Neural progenitor cell (in vitro differentiated cells): ENCODE data around the gene PRDM16. TPM values are rescaled to one million over a fixed set of nuclear protein-coding genes. Genes with fewer than 3 reads are reported as not detected.

ENCODE experiments used
- DNase-seq: peaks from one replicate; pipeline ENCODE4 v3.0.0-alpha.2; 2016; ENCODE audit warnings: low spot score
- H2AFZ ChIP-seq: fragments of 200-600 bp; sonication (generic); replicated peaks from 2 replicates; pipeline ENCODE4 v1.6.1; 2016; ENCODE audit warnings: antibody characterized with exemption
- H3F3A ChIP-seq: fragments of 200-600 bp; sonication (generic); 2 replicates; pipeline ENCODE4 v1.6.1; 2016; ENCODE audit warnings: antibody characterized with exemption, low read depth
- H3K27ac ChIP-seq: fragments of 200-600 bp; sonication (generic); 2 replicates; pipeline ENCODE4 v1.5.1; 2016; ENCODE audit warnings: mild to moderate bottlenecking
- H3K27me3 ChIP-seq: fragments of 200-600 bp; sonication (generic); 2 replicates; pipeline ENCODE4 v1.6.1; 2016; ENCODE audit warnings: mild to moderate bottlenecking, moderate library complexity
- H3K36me3 ChIP-seq: fragments of 200-600 bp; sonication (generic); 2 replicates; pipeline ENCODE4 v1.5.1; 2016
- H3K4me1 ChIP-seq: fragments of 200-600 bp; sonication (generic); 2 replicates; pipeline ENCODE4 v1.6.1; 2016; ENCODE audit warnings: mixed run types
- H3K4me2 ChIP-seq: fragments of 200-600 bp; sonication (generic); 2 replicates; pipeline ENCODE4 v1.6.1; 2016
- H3K4me3 ChIP-seq: fragments of 200-600 bp; sonication (generic); 2 replicates; pipeline ENCODE4 v1.5.1; 2016
- H3K79me2 ChIP-seq: fragments of 200-600 bp; sonication (generic); 2 replicates; pipeline ENCODE4 v1.6.1; 2016; ENCODE audit warnings: low read depth
- H3K9ac ChIP-seq: fragments of 200-600 bp; sonication (generic); 2 replicates; pipeline ENCODE4 v1.6.1; 2016
- H3K9me3 ChIP-seq: fragments of 200-600 bp; sonication (generic); 2 replicates; pipeline ENCODE4 v1.5.1; 2016; ENCODE audit warnings: low read depth
- H4K20me1 ChIP-seq: fragments of 200-600 bp; sonication (generic); 2 replicates; pipeline ENCODE4 v1.6.1; 2016; ENCODE audit warnings: low read depth
- H3K27ac Mint-ChIP-seq: 3 replicates; pipeline ENCODE4 v1.8.0; 2021; ENCODE audit warnings: mixed read lengths
- H3K27me3 Mint-ChIP-seq: 2 replicates; pipeline ENCODE4 v1.8.0; 2022; ENCODE audit warnings: low read depth, mild to moderate bottlenecking, inconsistent platforms, moderate library complexity, mixed read lengths; ENCODE audit not compliant: insufficient read depth
- H3K36me3 Mint-ChIP-seq: 3 replicates; pipeline ENCODE4 v1.8.0; 2021; ENCODE audit warnings: mixed read lengths
- H3K4me1 Mint-ChIP-seq: 3 replicates; pipeline ENCODE4 v1.8.0; 2021; ENCODE audit warnings: mixed read lengths
- H3K4me3 Mint-ChIP-seq: 3 replicates; pipeline ENCODE4 v1.8.0; 2021; ENCODE audit warnings: mild to moderate bottlenecking, moderate library complexity, mixed read lengths
- H3K9me3 Mint-ChIP-seq: 3 replicates; pipeline ENCODE4 v1.8.0; 2020; ENCODE audit warnings: mixed read lengths
- EZH2 ChIP-seq: fragments of 200-600 bp; sonication (generic); IDR thresholded peaks from 2 replicates; pipeline ENCODE4 v1.6.1; 2017; ENCODE audit warnings: antibody characterized with exemption, mild to moderate bottlenecking, moderate library complexity
- EZH2phosphoT487 ChIP-seq: fragments of 200-600 bp; sonication (generic); IDR thresholded peaks from 2 replicates; pipeline ENCODE4 v1.6.1; 2017; ENCODE audit warnings: antibody characterized with exemption
- total RNA-seq: library from RNA; depleted of rRNA; stranded (reverse); fragments of >200 nt; gene quantifications from 2 replicates; pipeline ENCODE4 v1.2.3, GENCODE V29; 2015; ENCODE audit warnings: low replicate concordance
- TF ChIP-seq, protein P1 (sequence below): fragments of 200-600 bp; sonication (generic); IDR thresholded peaks from 2 replicates; pipeline ENCODE4 v1.5.1; 2017; ENCODE audit warnings: antibody characterized with exemption, mild to moderate bottlenecking

The PRDM16 gene
- total RNA-seq, 1 donor from 2014 or later: 1.9 TPM

DNA sequence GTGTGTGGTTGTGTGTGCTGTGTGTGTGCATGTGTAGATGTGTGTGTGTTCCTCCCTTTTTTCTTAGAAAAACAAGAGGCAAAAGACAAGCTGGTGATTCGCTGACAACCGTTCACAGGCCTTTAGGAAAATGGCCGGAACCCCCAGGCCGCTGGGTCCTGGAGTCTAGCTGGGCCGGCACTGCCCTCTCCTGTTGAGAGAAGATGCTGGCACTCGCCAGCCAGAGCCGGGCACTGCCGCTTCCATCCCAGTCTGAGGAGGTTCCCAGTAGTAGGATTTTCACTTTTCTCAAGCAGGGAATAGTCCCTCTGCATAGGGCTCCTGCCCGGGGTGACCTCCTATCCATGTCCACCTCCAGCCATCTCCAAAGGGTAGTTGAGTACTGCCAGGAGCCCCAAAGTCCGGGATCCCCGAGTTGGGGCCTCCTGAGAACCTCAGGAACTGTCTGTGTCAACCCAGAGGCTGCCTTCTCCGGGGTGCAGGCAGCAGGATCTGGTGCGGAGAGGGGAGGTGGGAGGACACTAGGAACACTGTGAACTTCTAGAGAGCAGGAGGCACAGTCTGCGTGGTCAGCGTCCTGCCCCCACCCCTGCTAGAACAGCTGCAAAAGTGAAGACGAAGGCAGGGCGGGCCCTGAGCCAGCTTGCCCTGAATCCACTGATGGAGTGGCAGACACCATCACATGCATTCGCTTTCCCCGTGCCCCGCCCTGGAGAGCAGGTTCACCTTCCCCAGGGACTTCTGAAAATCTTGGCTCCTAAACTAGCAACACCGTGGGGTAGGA, 341.3 kb downstream of the PRDM16 start:
- H3K4me3 ChIP-seq: no peak overlapping the region
- H3F3A ChIP-seq: peaks cover 7% of the 10 kb centered on the region
- no peak overlapping the region for H2AFZ ChIP-seq
- Mint-ChIP-seq H3K36me3 (no peaks in the 10 kb centered on the region), H3K27me3 (no peaks in the 10 kb centered on the region), H3K4me3 (no peak overlapping the region), H3K27ac (no peak overlapping the region), H3K4me1 (peaks cover 7% of the 10 kb centered on the region), H3K9me3 (no peaks in the 10 kb centered on the region)
- H3K4me2 ChIP-seq: no peak overlapping the region
- no peak overlapping the region for H3K27ac ChIP-seq
- peak; percentile 85 for DNase-seq
- no peaks in the 10 kb centered on the region for H3K36me3 ChIP-seq
- no peaks in the 10 kb centered on the region for H3K79me2 ChIP-seq
- H3K4me1 ChIP-seq: no peaks in the 10 kb centered on the region
- no peaks in the 10 kb centered on the region for H3K9me3 ChIP-seq
- no peak overlapping the region for H3K9ac ChIP-seq
- H4K20me1 ChIP-seq: no peaks in the 10 kb centered on the region
- TF ChIP-seq, protein P1, sequence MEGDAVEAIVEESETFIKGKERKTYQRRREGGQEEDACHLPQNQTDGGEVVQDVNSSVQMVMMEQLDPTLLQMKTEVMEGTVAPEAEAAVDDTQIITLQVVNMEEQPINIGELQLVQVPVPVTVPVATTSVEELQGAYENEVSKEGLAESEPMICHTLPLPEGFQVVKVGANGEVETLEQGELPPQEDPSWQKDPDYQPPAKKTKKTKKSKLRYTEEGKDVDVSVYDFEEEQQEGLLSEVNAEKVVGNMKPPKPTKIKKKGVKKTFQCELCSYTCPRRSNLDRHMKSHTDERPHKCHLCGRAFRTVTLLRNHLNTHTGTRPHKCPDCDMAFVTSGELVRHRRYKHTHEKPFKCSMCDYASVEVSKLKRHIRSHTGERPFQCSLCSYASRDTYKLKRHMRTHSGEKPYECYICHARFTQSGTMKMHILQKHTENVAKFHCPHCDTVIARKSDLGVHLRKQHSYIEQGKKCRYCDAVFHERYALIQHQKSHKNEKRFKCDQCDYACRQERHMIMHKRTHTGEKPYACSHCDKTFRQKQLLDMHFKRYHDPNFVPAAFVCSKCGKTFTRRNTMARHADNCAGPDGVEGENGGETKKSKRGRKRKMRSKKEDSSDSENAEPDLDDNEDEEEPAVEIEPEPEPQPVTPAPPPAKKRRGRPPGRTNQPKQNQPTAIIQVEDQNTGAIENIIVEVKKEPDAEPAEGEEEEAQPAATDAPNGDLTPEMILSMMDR: peak; percentile 67
- TF ChIP-seq EZH2: no peak
- TF ChIP-seq EZH2phosphoT487: no peak
- H3K27me3 ChIP-seq: no peaks in the 10 kb centered on the region

DNA sequence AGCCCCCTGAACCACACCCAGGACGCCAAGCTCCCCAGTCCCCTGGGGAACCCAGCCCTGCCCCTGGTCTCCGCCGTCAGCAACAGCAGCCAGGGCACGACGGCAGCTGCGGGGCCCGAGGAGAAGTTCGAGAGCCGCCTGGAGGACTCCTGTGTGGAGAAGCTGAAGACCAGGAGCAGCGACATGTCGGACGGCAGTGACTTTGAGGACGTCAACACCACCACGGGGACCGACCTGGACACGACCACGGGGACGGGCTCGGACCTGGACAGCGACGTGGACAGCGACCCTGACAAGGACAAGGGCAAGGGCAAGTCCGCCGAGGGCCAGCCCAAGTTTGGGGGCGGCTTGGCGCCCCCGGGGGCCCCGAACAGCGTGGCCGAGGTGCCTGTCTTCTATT, 342.8 kb downstream of the PRDM16 start:
- no peaks in the 10 kb centered on the region for H3K36me3 Mint-ChIP-seq
- DNase-seq: no peak
- H3K9me3 Mint-ChIP-seq: peaks cover 3% of the 10 kb centered on the region
- H3K9ac ChIP-seq: no peak overlapping the region
- H3K9me3 ChIP-seq: no peaks in the 10 kb centered on the region
- no peak overlapping the region for H3K27ac Mint-ChIP-seq
- H3K27me3 ChIP-seq: no peaks in the 10 kb centered on the region
- H3K4me1 Mint-ChIP-seq: peaks cover 2% of the 10 kb centered on the region
- no peaks in the 10 kb centered on the region for H4K20me1 ChIP-seq
- H3F3A ChIP-seq: peaks cover 7% of the 10 kb centered on the region
- no peaks in the 10 kb centered on the region for H3K36me3 ChIP-seq
- no peaks in the 10 kb centered on the region for H3K79me2 ChIP-seq
- no peak overlapping the region for H3K27ac ChIP-seq
- H3K4me2 ChIP-seq: no peak overlapping the region
- TF ChIP-seq, protein P1: no peak
- TF ChIP-seq EZH2: no peak
- no peak for TF ChIP-seq EZH2phosphoT487
- H3K4me1 ChIP-seq: no peaks in the 10 kb centered on the region
- no peak overlapping the region for H3K4me3 ChIP-seq
- no peak overlapping the region for H3K4me3 Mint-ChIP-seq
- no peaks in the 10 kb centered on the region for H3K27me3 Mint-ChIP-seq
- no peak overlapping the region for H2AFZ ChIP-seq

DNA sequence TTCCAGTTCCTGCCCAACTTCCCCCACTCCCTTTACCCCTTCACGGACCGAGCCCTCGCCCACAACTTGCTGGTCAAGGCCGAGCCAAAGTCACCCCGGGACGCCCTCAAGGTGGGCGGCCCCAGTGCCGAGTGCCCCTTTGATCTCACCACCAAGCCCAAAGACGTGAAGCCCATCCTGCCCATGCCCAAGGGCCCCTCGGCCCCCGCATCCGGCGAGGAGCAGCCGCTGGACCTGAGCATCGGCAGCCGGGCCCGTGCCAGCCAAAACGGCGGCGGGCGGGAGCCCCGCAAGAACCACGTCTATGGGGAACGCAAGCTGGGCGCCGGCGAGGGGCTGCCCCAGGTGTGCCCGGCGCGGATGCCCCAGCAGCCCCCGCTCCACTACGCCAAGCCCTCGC, 343.4 kb downstream of the PRDM16 start:
- Histone ChIP-seq H3K4me3 (no peak overlapping the region), H4K20me1 (no peaks in the 10 kb centered on the region), H3K79me2 (no peaks in the 10 kb centered on the region), H3K27ac (no peak overlapping the region), H3K9me3 (no peaks in the 10 kb centered on the region), H2AFZ (no peak overlapping the region), H3K36me3 (no peaks in the 10 kb centered on the region), H3K27me3 (no peaks in the 10 kb centered on the region), H3F3A (peaks cover 7% of the 10 kb centered on the region), H3K9ac (no peak overlapping the region), H3K4me2 (no peak overlapping the region), H3K4me1 (no peaks in the 10 kb centered on the region)
- no peak for DNase-seq
- Mint-ChIP-seq H3K36me3 (peaks cover under 1% of the 10 kb centered on the region), H3K9me3 (peaks cover 8% of the 10 kb centered on the region), H3K4me1 (peaks cover 2% of the 10 kb centered on the region), H3K4me3 (no peak overlapping the region), H3K27ac (no peak overlapping the region), H3K27me3 (no peaks in the 10 kb centered on the region)
- TF ChIP-seq EZH2 (no peak), EZH2phosphoT487 (no peak)
- TF ChIP-seq, protein P1: no peak
